GM21576 (cell line): ENCODE results near the gene MAT1A.
"Not testable (repeated sequence)": the region's sequence is repeated elsewhere in the genome, so short reads cannot be mapped to it uniquely, and the experiment has no call there.

Experiments
- ATAC-seq: cut with Tn5 transposase; IDR thresholded peaks from one replicate; pipeline ENCODE4 v1.9.1; 2021; ENCODE audit warnings: mild to moderate bottlenecking, moderate library complexity; ENCODE audit not compliant: unreplicated experiment

MAT1A gene

GRCh38 chr10:80289451-80290287 lies at the start of gene MAT1A:
TSS of gene MAT1A (minus strand) at chr10:80289658. CDS start at chr10:80289423, 235 bp downstream.
- ATAC-seq = no peak

DNA sequence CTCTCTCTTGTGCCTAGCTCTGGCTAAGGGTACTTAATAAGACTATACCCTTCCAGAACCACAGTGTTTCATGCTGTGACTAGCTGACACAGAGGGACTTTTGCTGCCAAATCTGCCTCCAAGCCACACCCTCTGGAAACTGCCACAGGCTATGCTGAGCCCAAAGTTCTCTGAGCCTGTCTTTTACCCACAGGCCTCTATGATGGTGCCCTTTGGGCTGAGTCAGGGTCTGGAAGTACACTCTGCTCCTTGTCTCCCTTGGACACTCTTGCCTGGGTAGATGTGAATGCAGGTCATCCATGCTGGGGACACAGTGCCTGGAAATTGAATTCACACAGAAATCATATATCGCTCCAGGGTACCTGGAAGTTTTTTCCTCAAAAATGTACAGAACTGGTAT lies 44.5 kb upstream of the MAT1A start:
- ATAC-seq = no peak

- ATAC-seq = no peak
Observed at GRCh38 chr10:80324891-80325364, 35.5 kb upstream of the MAT1A start.

DNA sequence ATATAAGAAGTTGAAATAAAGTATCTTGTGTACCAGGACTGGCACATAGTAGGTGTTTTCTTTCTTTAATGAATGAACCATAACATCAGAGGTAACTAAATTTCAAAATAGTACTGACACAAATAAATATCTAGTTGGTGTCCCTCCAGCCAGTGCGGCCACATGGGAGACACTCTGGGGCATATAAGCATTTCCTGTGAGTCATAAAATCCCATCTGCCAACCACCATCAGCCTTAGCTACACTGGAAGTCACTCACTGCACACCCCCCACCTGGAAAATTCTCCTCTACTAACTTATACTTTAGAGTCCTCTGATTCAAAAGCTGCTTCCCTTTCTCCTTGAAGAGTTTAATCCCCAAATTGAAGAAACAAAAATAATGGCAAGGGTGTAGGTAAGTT lies 34.6 kb upstream of the MAT1A start:
- ATAC-seq = no peak

- ATAC-seq = no peak
Observed at GRCh38 chr10:80323311-80323710, 33.9 kb upstream of the MAT1A start.

DNA sequence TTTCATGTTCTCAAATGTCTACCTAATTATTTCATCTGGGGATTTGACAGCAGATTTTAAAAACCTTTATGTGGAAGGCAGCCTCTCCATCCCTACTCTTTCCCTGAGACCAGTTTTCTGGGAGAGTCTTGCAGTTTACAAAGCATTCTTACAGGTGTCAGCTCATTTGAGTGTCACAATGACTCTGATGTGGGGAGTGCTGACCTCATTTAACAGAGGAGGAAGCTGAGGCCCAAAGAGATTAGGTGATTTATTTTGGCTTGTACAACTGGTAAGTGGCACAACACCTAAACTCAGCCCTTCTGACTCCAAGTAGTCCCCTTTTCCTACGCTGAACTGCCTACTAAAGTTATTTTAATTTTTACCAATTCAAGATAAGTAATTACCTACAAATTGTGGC lies 33.3 kb upstream of the MAT1A start:
- ATAC-seq = no peak

- no peak for ATAC-seq
Observed at GRCh38 chr10:80322158-80322557, 32.7 kb upstream of the MAT1A start.

- ATAC-seq = no peak
Observed at GRCh38 chr10:80321183-80321582, 31.7 kb upstream of the MAT1A start.

DNA sequence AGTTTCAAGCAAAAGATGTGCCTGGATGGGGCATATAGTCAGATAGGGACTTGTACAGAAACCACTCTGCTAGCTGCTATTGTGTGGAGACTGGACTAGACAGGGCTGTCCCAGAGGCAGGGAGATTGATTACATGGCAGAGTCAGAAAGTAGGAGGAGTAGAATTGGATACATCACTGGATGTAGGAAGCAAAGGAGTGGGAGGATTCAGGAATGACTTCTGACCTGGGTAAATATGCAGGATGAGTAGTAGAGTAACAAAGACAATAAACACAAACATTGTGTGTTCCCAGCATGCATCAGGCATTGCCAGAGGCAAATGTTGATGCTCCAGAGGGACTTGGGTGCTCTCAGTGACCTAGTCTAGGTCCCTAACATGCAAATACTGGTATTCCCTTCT lies 30.9 kb upstream of the MAT1A start:
- no peak for ATAC-seq

GRCh38 chr10:80319725-80320290 lies 30.4 kb upstream of the MAT1A start:
- no peak for ATAC-seq

DNA sequence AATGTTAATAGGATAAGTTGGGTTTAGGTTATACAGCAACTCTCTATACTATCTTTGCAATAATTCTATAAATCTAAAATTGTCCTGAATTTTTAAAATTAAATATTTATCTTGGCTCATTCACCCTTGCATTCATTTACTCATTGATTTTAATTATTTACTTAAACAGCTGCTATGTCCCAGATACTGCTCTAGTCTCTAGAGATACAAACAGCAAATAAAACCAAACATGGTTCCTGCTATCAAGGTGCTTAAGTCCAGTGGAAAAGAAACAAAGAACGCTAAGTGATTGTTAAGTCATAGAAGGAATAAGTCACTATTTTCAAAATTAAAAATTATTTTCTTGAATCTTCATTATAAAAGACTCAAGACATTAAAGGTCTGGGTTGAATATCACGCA lies 29.9 kb upstream of the MAT1A start:
- ATAC-seq = no peak

DNA sequence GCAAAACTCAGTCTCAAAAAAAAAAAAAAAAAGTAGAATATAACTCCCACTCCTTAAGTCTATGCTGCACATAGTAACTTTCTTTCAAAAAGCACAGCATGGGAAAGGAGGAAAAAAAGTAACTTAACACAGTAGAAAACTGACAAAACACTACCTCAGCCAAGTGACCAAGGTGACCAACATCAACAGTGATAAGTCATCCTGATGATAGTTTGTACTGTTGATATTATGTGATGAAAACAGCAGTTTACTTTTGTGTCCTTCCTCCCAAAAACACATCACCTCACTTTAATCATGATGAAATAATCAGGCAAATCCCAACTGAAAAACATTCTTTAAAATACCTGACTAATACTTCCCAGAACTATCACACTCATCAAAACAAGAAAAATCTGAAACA lies 29.3 kb upstream of the MAT1A start:
- ATAC-seq = no peak

GRCh38 chr10:80315391-80315790 lies 25.9 kb upstream of the MAT1A start:
- ATAC-seq = no peak

DNA sequence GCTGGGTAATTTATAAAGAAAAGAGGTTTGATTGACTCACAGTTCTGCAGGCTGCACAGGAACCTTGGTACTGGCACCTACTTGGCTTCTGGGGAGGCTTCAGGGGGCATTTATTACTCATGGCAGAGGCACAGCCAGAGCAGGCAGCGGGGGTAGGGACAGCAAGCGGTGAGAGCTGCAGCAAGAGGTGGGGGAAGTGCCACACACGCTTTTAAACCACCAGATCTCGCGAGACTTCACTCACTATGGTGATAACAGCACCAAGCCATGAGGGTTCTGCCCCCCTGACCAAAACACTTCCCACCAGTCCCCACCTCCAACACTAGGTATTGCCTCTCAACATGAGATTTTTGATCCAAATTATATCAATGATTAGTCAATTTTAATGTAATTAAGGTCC lies 24.1 kb upstream of the MAT1A start:
- ATAC-seq = no peak

- ATAC-seq = not testable (repeated sequence)
Observed at GRCh38 chr10:80305989-80306388, 16.5 kb upstream of the MAT1A start.

DNA sequence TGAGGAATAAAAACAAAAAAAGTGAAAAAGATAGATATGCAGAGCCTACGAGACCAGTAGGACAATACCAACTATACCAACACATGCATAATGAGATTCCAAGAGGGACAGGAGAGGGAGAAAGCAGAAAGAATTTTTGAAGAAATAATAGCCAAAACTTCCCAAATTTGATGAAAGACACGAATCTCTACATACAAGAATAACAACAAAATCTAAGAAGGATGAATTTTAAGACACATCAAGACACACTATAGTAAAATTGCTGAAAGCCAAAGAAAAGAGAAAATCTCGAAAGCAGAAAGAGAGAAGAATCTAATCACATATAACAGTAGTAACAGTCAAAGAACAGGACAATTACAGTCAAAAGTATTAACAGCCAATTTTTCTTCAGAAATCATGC lies 7.5 kb upstream of the MAT1A start:
- no peak for ATAC-seq

DNA sequence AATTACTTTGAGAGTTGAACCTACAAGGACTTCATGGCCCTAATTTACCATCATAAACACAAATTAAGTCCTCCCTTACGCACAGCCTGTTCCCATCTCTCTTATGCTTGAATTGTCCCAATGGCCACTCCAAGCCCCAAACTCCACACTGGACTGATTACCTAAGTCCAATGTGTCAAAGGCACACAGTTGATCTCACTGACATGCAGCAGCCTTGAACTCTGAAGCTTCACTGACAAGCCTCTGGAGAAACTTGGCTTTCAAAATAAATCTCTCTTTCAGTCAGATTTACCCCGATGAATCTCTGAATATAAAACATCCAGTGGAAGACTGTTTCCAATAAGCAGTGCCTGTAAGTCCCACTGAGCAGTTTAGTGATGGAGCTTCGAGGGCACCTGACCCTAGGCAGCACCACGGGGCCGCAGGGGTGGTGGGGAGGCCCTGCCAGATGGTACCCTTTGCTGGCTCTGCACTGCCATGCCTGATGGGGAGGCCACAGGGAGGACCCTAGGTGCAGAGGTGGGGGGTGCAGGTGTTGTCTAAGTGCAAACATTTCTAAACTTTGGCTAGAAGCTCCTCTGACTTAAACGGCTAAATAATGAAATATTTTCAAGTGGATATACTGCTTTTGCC lies 3.3 kb upstream of the MAT1A start:
- no peak for ATAC-seq

- ATAC-seq = no peak
Observed at GRCh38 chr10:80290474-80291220, 1.2 kb upstream of the MAT1A start.

DNA sequence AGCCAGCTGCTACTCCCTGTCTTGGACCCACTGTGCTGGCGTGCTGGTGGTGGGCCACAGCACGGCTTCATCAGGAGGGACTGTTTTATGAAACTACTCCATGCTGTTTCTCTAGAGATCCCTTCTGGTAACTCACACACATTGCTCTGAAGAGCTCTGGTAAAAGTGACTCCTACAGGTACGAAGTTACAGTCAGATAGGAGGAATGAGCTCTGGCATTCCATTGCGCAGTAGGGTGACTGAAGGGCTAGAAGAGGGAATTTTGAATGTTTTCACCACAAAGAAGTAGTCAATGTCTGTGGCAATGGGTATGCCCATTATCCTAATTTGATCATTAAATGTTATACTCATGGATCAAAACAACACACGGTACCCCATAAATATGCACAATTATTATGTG lies 609 bp downstream of the MAT1A start:
- ATAC-seq = no peak

- ATAC-seq = no peak
Observed at GRCh38 chr10:80284522-80284921, 4.9 kb downstream of the MAT1A start.

DNA sequence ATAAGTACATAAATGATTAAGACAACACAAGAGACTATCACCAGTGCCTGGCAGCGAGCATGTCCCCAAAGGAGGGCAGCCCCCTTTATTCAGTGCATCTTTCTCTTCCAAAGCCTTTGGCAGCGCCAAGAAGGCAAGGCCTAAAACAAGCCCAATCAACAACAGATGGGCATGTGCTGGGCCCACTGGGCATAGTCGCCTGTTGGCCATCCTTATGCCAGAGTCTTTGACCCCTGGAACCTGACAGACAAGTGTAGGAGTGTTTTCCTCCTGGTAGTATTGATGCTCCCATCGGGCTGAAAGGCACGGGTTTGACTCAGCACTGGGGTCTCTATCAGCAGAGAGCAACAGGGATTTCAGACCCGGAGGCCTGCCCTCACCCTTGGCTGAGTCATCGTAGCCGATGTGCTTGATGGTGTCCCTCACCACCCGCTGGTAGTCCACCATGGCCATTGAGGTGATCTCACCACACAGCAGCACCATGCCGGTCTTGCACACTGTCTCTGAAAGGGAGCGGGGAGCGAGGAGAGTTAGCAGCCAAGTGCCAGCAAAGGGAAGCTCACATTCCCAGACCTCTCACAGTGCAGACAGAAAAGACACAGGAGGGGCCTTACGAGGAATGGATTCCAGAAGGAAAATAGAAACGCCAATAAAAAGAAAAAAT lies 5.8 kb downstream of the MAT1A start:
- no peak for ATAC-seq
